ENCODE data around the gene ZNF440. TPM values are rescaled to one million over a fixed set of nuclear protein-coding genes. Genes with fewer than 3 reads are reported as not detected.
A peak's percentile ranks its signal among the peaks of the same experiment; 100 is the strongest.

ZNF440 gene
- total and polyA plus RNA-seq, 12 donors, result 1.6 to 9.5 (median 4.3) TPM

DNA sequence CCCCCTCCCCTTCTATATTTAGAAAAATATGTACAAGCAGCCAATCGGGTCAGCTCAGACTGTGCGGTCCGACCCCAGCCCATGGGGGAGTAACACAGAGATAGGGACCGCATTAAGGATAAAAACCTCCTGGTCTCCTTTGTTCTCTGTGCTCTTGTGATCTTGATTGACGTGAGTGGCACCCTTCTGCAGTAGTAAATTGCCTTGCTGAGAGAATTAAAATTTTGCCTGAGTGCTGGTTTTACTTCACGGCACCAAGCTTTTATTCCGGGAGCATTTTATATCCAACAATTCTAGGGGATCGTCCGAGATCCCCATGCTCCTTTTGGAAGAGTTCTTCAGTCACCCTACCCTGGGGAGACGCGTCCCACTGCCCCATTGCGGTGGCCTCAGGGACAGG is 66.5 kb downstream of the ZNF440 start:
- ATAC-seq, result no peak
- Histone ChIP-seq H3K36me3 (no peaks in the 10 kb centered on the region), H3K9me3 (peaks cover 0 to 3% (median 0%) of the 10 kb centered on the region in 11 donors), H3K27me3 (no peaks in the 10 kb centered on the region), H3K4me1 (peaks cover 0 to 5% (median 0%) of the 10 kb centered on the region in 9 donors), H3K4me3 (no peak overlapping the region), H3K27ac (no peak overlapping the region)
- WGBS, 2 donors, result 90 to 91% methylated on average over 12 of the region's 12 CpGs
- TF ChIP-seq, protein P1, sequence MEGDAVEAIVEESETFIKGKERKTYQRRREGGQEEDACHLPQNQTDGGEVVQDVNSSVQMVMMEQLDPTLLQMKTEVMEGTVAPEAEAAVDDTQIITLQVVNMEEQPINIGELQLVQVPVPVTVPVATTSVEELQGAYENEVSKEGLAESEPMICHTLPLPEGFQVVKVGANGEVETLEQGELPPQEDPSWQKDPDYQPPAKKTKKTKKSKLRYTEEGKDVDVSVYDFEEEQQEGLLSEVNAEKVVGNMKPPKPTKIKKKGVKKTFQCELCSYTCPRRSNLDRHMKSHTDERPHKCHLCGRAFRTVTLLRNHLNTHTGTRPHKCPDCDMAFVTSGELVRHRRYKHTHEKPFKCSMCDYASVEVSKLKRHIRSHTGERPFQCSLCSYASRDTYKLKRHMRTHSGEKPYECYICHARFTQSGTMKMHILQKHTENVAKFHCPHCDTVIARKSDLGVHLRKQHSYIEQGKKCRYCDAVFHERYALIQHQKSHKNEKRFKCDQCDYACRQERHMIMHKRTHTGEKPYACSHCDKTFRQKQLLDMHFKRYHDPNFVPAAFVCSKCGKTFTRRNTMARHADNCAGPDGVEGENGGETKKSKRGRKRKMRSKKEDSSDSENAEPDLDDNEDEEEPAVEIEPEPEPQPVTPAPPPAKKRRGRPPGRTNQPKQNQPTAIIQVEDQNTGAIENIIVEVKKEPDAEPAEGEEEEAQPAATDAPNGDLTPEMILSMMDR (IDR thresholded peaks at IDR 0.05), result no peak
- intact Hi-C loops (cut with DNase I), result loop anchor here (2.0 to 10.0 kb wide), 10 partner anchors 42 to 267 kb away; partner anchors contain the start of genes ZNF20 (in 7 of the 10) and ZNF491 (in 3 of the 10)
- no peak for DNase-seq

DNA sequence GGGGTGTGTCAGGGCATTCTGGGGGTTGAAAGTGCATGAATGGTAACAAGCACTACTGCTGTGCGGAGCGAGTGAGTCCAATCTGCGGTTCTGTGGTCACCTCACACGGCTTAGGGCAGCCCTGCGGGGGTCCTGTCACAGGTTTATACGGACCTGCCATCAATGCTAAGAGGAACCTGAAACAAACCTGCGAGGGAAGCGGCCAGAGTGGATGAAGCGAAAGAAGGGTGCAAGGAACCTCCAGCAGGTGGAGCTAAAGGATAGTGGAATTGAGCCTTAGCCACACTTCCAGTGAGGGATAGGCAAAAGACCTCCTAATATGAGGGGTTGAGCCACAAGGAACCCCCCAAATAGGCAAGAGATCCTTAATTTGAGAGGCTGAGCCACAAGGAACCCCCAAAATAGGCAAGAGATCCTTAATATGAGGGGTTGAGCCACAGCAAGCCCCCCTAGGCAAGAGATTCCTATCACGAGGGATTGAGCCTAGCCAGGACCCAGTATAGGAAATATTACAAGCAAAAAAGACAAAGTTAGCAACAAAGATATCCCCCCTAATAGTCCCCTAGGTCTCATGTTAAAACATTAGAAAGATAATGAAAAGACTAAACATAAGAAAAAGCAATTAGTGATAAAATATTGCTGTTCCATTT is 67.2 kb downstream of the ZNF440 start:
- no peak overlapping the region for H3K4me3 ChIP-seq
- ATAC-seq (peak; percentile 64 to 86 (median 72)), DNase-seq (peak; percentile 11 to 53)
- TF ChIP-seq, protein P1 (IDR thresholded peaks at IDR 0.05), result peak; percentile 41 to 80 (median 72)
- intact Hi-C loops (cut with DNase I), result loop anchor here (1.0 to 10.0 kb wide), 11 partner anchors 41 to 266 kb away; partner anchors contain the start of genes ZNF20 (in 7 of the 10) and ZNF491 (in 3 of the 10)
- peaks cover 0 to 3% (median 0%) of the 10 kb centered on the region in 11 donors for H3K9me3 ChIP-seq
- 14 to 15% methylated on average over 10 of the region's 10 CpGs for WGBS, 2 donors
- peaks cover 0 to 5% (median 0%) of the 10 kb centered on the region in 9 donors for H3K4me1 ChIP-seq
- H3K27ac ChIP-seq, result no peak overlapping the region
- H3K36me3 ChIP-seq, result no peaks in the 10 kb centered on the region
- H3K27me3 ChIP-seq, result no peaks in the 10 kb centered on the region

DNA sequence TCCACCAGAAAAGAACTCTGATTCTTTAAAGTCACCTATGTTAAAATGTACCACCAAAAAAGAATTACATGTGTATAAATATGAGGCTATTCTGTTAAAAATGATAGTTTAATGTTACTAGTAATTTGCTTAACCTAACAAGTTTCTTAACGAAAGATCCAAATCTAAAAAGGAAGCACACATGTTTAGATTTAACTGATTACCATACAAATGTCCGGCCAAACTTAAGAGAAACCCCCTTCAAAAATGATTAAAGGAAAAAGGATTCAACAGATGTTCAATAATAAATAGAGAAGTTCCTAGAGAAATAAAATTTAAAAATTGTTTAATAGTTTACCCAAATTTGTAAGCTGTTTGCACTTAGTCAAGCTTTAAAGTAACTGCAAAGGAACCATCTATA is 68.5 kb downstream of the ZNF440 start:
- Histone ChIP-seq H3K36me3 (no peaks in the 10 kb centered on the region), H3K9me3 (peaks cover 0 to 3% (median 0%) of the 10 kb centered on the region in 11 donors), H3K27me3 (no peaks in the 10 kb centered on the region), H3K27ac (no peak overlapping the region), H3K4me1 (peaks cover 0 to 10% (median 6%) of the 10 kb centered on the region in 9 donors), H3K4me3 (no peak overlapping the region)
- DNase-seq (no peak), ATAC-seq (no peak)
- 62 to 72% methylated on average over 2 of the region's 2 CpGs for WGBS, 2 donors
- intact Hi-C loops (cut with DNase I), result loop anchor here (5.0 to 10.0 kb wide), 8 partner anchors 40 to 265 kb away; partner anchors contain the start of genes ZNF20 (in 3 of the 10) and ZNF491 (in 3 of the 10)
- TF ChIP-seq, protein P1 (IDR thresholded peaks at IDR 0.05), result no peak

Other genes with a start within 250 kb of the ZNF440 start
- 10 to 100 TPM in 1 of 10 donors, 1 to 10 TPM in 7, under 1 TPM in 2; 0.80 to 22.7 (median 2.0) TPM for gene ACP5, start 236.6 kb upstream of the ZNF440 start, total RNA-seq
- gene ACP5, start 236.6 kb upstream of the ZNF440 start, polyA plus RNA-seq, result 1 to 10 TPM; 1.9 to 4.0 TPM
- gene ZNF627, start 216.8 kb upstream of the ZNF440 start, total RNA-seq, result 1 to 10 TPM; 5.3 to 9.8 (median 6.7) TPM
- 1 to 10 TPM; 3.6 to 4.1 TPM for gene ZNF627, start 216.8 kb upstream of the ZNF440 start, polyA plus RNA-seq
- 1 to 10 TPM; 2.2 to 5.7 (median 3.3) TPM for gene ZNF823, start 75.3 kb upstream of the ZNF440 start, total RNA-seq
- gene ZNF823, start 75.3 kb upstream of the ZNF440 start, polyA plus RNA-seq, result 1 to 10 TPM; 2.0 to 5.5 TPM
- 1 to 10 TPM; 2.8 to 7.0 (median 5.2) TPM for gene ZNF441, start 47.3 kb upstream of the ZNF440 start, total RNA-seq
- gene ZNF441, start 47.3 kb upstream of the ZNF440 start, polyA plus RNA-seq, result 1 to 10 TPM; 1.7 to 5.6 TPM
- gene ZNF491, start 15.8 kb upstream of the ZNF440 start, total RNA-seq, result 1 to 10 TPM; 1.4 to 5.1 (median 2.6) TPM
- 1 to 10 TPM in 1 of 2 donors, under 1 TPM in 1; 0.67 to 4.0 TPM for gene ZNF491, start 15.8 kb upstream of the ZNF440 start, polyA plus RNA-seq
- 1 to 10 TPM; 2.5 to 4.9 (median 3.9) TPM for gene ZNF439, start 34.5 kb downstream of the ZNF440 start, total RNA-seq
- 10 to 100 TPM in 1 of 2 donors, 1 to 10 TPM in 1; 2.6 to 15.4 TPM for gene ZNF439, start 34.5 kb downstream of the ZNF440 start, polyA plus RNA-seq
- gene ZNF69, start 73.5 kb downstream of the ZNF440 start, total RNA-seq, result 1 to 10 TPM; 1.6 to 5.1 (median 4.3) TPM
- gene ZNF69, start 73.5 kb downstream of the ZNF440 start, polyA plus RNA-seq, result 1 to 10 TPM; 2.1 to 6.5 TPM
- 1 to 10 TPM; 2.8 to 5.0 (median 4.4) TPM for gene ZNF700, start 110.8 kb downstream of the ZNF440 start, total RNA-seq
- gene ZNF700, start 110.8 kb downstream of the ZNF440 start, polyA plus RNA-seq, result 10 to 100 TPM in 1 of 2 donors, 1 to 10 TPM in 1; 2.4 to 11.3 TPM
- gene ZNF763, start 150.8 kb downstream of the ZNF440 start, total RNA-seq, result 1 to 10 TPM; 1.7 to 7.1 (median 4.8) TPM
- gene ZNF763, start 150.8 kb downstream of the ZNF440 start, polyA plus RNA-seq, result 10 to 100 TPM in 1 of 2 donors, under 1 TPM in 1; 0.87 to 11.0 TPM
- 1 to 10 TPM; 2.9 to 6.6 (median 4.1) TPM for gene ZNF433, start 221.4 kb downstream of the ZNF440 start, total RNA-seq
- 1 to 10 TPM; 2.4 to 9.3 TPM for gene ZNF433, start 221.4 kb downstream of the ZNF440 start, polyA plus RNA-seq
- gene ZNF878, start 238.7 kb downstream of the ZNF440 start, total RNA-seq, result under 1 TPM in 6 of 10 donors, not detected in 4; 0.21 to 0.48 (median 0.34) TPM
- under 1 TPM; 0.13 to 0.51 TPM for gene ZNF878, start 238.7 kb downstream of the ZNF440 start, polyA plus RNA-seq